Esophagus (tissue), 2 donors: Measurements from ENCODE around the gene TYROBP. TPM values are rescaled to one million over a fixed set of nuclear protein-coding genes. Genes with fewer than 3 reads are reported as not detected.
"Not testable (repeated sequence)": the region's sequence is repeated elsewhere in the genome, so short reads cannot be mapped to it uniquely, and the experiment has no call there.

Source experiments
- H3K27ac ChIP-seq, 2 donors: one replicate each; pipeline ENCODE4 v1.5.1; 2013; ENCODE audit warnings: low read depth in 2 of 2, mild to moderate bottlenecking in 2 of 2, inconsistent platforms in 1 of 2, low read length in 1 of 2, moderate library complexity in 1 of 2
- H3K27me3 ChIP-seq, 2 donors: one replicate each; pipeline ENCODE4 v1.6.1; 2013; ENCODE audit warnings: low read length in 2 of 2, control low read depth in 1 of 2, mild to moderate bottlenecking in 1 of 2; ENCODE audit not compliant: insufficient read depth in 2 of 2, control insufficient read depth in 1 of 2
- H3K36me3 ChIP-seq, 2 donors: one replicate each; pipeline ENCODE4 v1.6.1; 2013; ENCODE audit warnings: low read length in 1 of 2; ENCODE audit not compliant: control insufficient read depth in 2 of 2, insufficient read depth in 2 of 2
- H3K4me1 ChIP-seq, 2 donors: one replicate each; pipeline ENCODE4 v1.6.1; 2013; ENCODE audit warnings: low read length in 1 of 2; ENCODE audit not compliant: control insufficient read depth in 2 of 2, insufficient read depth in 2 of 2
- H3K4me3 ChIP-seq, 2 donors: one replicate each; pipeline ENCODE4 v1.5.1; 2013; ENCODE audit warnings: low read length in 2 of 2, mild to moderate bottlenecking in 2 of 2, low read depth in 1 of 2, moderate library complexity in 1 of 2
- H3K9me3 ChIP-seq, 2 donors: one replicate each; pipeline ENCODE4 v1.6.1; 2013; ENCODE audit warnings: mild to moderate bottlenecking in 2 of 2, low read depth in 1 of 2, low read length in 1 of 2, moderate library complexity in 1 of 2; ENCODE audit not compliant: control insufficient read depth in 2 of 2, insufficient read depth in 1 of 2
- WGBS, 2 donors: extraction: QIAGEN DNeasy Blood & Tissue Kit; methylation state at CpG; one replicate each; pipeline ENCODE4 v1.1.7; 2013; 5-methylcytosine and 5-hydroxymethylcytosine counted together
- polyA plus RNA-seq, 2 donors: library from polyadenylated mRNA; stranded (reverse); fragments of 200-250 nt; gene quantifications; one replicate each; pipeline ENCODE4 v1.2.3, GENCODE V29; 2013
- donor health status: healthy with polysubstance abuse.
- donor health status: Bipolar disorder and iron deficiency.

Gene TYROBP
- polyA plus RNA-seq, 2 donors, result 16.7 to 26.8 TPM

DNA sequence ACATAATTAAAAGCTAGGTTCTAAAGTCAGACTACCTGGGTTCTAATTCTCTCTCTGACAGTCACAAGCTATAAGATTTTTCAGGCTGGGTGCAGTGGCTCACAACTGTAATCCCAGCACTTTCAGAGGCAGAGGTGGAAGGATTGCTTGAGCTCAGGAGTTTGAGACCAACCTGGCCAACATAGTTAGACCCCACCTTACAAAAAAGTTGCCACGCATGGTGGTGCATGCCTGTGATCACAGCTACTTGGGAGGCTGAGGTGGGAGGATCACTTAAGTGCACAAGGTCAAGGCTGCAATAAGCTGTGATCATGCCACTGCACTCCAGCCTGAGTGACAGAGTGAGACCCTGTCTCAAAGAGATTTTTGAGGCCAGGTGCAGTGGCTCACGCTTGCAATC, 13.8 kb downstream of the TYROBP start:
- WGBS, 2 donors, result 92 to 96% methylated on average over 2 of the region's 2 CpGs
- peaks cover 11 to 26% of the 10 kb centered on the region in 2 donors for H3K36me3 ChIP-seq
- H3K27me3 ChIP-seq, result no peaks in the 10 kb centered on the region
- H3K9me3 ChIP-seq, result no peaks in the 10 kb centered on the region
- no peak overlapping the region for H3K4me3 ChIP-seq
- H3K27ac ChIP-seq, result no peak overlapping the region
- H3K4me1 ChIP-seq, result peaks cover 0 to 4% of the 10 kb centered on the region in 2 donors

DNA sequence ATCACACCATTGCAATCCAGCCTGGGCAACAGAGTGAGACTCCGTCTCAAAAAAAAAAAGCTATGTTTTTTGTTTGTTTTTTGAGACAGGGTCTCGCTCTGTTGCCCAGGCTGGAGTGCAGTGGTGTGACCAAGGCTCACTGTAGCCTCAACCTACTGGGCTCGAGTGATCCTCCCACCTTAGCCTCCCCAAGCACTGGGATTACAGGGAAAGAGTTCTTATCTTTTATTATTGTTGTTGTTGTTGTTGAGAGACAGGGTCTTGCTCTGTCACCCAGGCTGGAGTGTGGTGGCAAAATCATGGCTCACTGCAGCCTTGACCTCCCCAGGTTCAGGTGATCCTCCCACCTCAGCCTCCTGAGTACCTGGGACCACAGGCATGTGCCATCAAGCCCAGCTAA, 16.3 kb downstream of the TYROBP start:
- not testable (repeated sequence) for H3K4me3 ChIP-seq, H3K27ac ChIP-seq, H3K4me1 ChIP-seq, H3K9me3 ChIP-seq, H3K27me3 ChIP-seq
- peaks cover 18 to 39% of the 10 kb centered on the region in 2 donors for H3K36me3 ChIP-seq
- WGBS, 2 donors, result 95 to 96% methylated on average over 3 of the region's 3 CpGs

DNA sequence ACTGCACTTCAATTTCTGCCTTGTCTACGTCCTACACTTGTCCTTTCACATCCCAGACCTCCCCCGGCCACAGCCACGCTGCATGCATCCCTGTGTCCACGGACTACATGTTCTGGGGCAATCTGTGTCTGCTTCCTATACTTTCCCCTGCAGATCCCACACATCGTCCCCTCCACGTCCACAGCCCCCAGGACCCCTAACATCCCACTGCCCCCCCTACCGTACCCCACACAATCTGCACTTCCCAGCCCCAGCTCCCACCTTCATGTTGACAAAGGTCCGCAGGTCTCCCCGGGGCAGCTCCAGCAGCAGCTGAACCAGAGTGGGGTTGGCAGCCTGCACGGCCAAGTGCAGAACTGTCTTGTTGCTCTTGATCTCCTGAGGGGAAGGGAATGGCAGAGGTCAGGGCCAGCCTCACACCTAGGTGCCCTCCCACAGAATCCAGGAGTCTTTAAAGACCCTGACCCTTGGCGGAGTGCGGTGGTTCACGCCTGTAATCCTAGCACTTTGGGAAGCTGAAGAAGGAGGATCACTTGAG, 17.9 kb downstream of the TYROBP start:
- Histone ChIP-seq H3K27me3 (no peaks in the 10 kb centered on the region), H3K4me3 (no peak overlapping the region), H3K36me3 (peaks cover 18 to 28% of the 10 kb centered on the region in 2 donors), H3K27ac (no peak overlapping the region), H3K4me1 (no peaks in the 10 kb centered on the region), H3K9me3 (no peaks in the 10 kb centered on the region)
- 93 to 96% methylated on average over 13 of the region's 13 CpGs for WGBS, 2 donors

DNA sequence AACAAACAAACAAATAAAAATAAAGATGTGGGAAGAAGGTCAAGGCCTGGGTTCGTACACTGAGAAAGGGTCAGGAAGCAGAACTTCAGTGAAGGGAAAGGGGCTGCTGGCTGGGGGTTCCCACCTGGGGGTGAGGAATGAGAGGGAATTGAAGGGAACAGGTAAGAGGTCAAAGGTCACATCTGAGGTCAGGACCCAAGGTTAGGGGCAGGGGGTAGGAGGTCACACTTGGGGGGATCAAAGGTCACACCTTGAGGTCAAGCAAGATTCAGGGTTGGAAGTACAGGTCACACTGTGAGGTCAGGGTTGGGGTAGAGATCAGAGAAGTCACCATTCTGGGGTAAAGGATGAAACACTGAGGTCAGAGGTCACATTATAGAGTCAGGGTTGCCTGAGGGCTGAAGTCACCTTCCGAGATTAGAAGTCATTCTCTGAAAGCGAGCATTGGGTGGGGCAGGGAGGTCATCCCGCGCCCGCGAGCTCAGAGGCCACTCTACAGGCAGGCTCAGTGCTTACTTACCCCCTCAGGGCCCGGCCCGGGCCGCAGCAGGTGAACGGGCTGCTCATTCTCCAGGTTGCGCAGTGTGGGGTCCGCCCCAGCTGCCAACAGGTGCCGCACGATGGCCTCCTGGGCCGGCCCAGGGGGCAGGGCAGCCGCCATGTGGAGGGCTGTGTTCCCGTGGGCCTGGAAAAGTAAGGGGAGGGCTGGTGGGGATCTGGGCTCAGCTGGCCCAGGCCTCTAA, 18.6 kb downstream of the TYROBP start:
- Histone ChIP-seq H3K4me3 (no peak overlapping the region), H3K27me3 (no peaks in the 10 kb centered on the region), H3K36me3 (peaks cover 18 to 28% of the 10 kb centered on the region in 2 donors), H3K9me3 (no peaks in the 10 kb centered on the region), H3K4me1 (no peaks in the 10 kb centered on the region), H3K27ac (no peak overlapping the region)
- WGBS, 2 donors, result 92 to 94% methylated on average over 18 of the region's 18 CpGs

DNA sequence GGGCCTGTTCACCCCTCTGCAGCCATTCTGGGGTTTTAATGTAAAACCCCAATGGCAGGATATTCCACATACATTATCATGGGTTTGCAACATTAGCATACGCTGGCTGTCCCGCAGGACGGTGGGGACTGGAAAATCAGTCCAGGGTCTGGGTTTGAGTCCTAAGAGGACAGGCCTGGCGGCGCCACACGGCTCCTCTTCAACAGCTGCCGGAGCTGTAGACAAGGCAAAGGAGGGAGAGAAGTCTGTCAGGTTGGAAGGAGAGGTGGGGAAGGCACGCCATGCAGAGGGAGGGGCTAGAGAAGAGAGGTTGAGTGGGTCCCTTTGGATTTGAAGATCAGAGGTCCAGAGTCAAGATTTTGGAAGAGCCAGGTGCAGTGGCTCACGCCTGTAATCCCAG, 19.7 kb downstream of the TYROBP start:
- no peaks in the 10 kb centered on the region for H3K27me3 ChIP-seq
- H3K9me3 ChIP-seq, result no peaks in the 10 kb centered on the region
- H3K36me3 ChIP-seq, result peaks cover 18 to 28% of the 10 kb centered on the region in 2 donors
- WGBS, 2 donors, result 94% methylated on average over 9 of the region's 9 CpGs
- H3K4me1 ChIP-seq, result no peaks in the 10 kb centered on the region
- no peak overlapping the region for H3K4me3 ChIP-seq
- no peak overlapping the region for H3K27ac ChIP-seq

DNA sequence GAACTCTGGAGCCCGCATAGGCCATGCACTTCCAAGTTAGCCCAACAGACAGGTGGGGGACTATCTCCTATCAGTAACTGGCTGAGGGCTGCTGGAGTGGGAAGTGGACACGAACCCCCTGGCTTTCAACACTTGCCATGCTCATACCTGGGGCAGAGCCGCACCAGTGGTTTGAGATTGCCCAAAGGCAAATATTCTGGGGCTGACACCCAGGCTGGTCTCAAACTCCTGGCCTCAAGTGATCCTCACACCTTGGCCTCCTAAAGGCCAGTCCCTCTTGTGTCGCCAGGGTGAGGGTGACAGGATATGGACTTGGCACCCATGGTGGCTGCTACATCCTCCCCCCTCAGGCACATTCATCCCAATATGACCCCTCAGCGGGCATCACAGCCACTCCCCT, 20.9 kb downstream of the TYROBP start:
- Histone ChIP-seq H3K4me1 (no peaks in the 10 kb centered on the region), H3K9me3 (no peaks in the 10 kb centered on the region), H3K36me3 (peaks cover 18 to 28% of the 10 kb centered on the region in 2 donors), H3K27me3 (no peaks in the 10 kb centered on the region), H3K4me3 (no peak overlapping the region), H3K27ac (no peak overlapping the region)
- 93 to 96% methylated on average over 5 of the region's 5 CpGs for WGBS, 2 donors

DNA sequence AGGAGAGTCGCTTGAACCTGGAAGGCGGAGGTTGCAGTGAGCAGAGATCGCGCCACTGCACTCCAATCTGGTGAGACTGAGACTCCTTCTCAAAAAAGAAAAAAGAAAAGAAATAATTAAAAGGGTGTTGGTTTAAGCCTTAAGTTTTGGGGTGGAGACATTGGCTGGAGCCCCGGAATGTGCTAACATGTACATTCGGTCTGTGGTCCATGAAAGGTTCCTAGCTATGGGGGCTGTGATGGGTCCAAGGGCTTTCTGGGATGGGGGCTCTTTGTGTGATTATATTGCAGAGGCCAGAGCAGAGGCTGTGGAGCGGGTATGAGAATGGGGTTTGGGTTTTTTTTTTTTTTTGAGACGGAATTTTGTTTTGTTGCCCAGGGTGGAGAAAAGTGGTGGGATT, 22.2 kb downstream of the TYROBP start:
- WGBS, 2 donors, result 92 to 93% methylated on average over 7 to 8 of the region's 8 CpGs
- H3K36me3 ChIP-seq, result peaks cover 18 to 27% of the 10 kb centered on the region in 2 donors
- no peak overlapping the region for H3K27ac ChIP-seq
- no peaks in the 10 kb centered on the region for H3K4me1 ChIP-seq
- H3K9me3 ChIP-seq, result no peaks in the 10 kb centered on the region
- H3K4me3 ChIP-seq, result no peak overlapping the region
- H3K27me3 ChIP-seq, result no peaks in the 10 kb centered on the region

DNA sequence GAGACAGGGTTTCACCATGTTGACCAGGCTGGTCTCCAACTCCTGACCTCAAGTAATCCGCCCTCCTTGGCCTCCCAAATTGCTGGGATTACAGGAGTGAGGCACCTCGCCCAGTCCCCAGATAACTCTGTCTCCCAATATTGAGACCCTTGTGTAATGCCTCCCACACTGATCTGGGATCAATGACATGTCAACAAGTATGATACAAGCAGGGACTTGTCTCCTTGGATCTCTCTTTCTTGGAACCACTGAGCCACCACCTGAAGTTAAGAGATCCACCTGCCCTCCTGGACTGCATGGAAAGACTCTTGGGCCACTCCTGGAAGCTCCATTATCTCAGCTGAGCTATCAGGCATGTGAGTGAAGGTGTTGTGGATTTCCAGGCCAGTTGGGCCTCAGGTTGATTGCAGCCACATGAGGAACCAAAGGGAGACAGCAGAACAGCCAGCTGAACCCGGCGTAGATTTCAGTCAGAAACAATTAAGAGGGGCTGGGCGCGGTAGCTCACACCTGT, 22.8 kb downstream of the TYROBP start:
- no peaks in the 10 kb centered on the region for H3K27me3 ChIP-seq
- no peak overlapping the region for H3K27ac ChIP-seq
- no peaks in the 10 kb centered on the region for H3K9me3 ChIP-seq
- 89 to 91% methylated on average over 6 of the region's 6 CpGs for WGBS, 2 donors
- no peaks in the 10 kb centered on the region for H3K4me1 ChIP-seq
- no peak overlapping the region for H3K4me3 ChIP-seq
- H3K36me3 ChIP-seq, result peaks cover 17 to 26% of the 10 kb centered on the region in 2 donors

DNA sequence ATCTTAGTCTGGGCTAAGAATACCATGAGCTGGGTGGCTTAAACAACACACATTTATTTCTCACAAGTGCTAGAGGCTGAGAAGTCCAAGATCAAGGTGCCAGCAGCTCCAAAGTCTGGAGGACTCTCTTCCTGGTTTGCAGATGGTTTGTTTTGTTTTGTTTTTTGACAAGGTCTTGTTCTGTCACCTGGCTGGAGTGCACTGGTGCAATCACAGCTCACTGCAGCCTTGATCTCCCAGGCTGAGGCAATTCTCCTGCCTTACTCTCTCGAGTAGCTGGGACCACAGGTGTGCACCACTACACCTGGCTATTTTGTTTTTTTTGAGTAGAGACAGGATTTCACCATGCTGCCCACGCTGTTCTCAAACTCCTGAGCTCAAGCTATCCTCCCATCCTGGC, 24.2 kb downstream of the TYROBP start:
- Histone ChIP-seq H3K4me1 (no peaks in the 10 kb centered on the region), H3K4me3 (no peak overlapping the region), H3K9me3 (no peaks in the 10 kb centered on the region), H3K27ac (no peak overlapping the region), H3K27me3 (no peaks in the 10 kb centered on the region), H3K36me3 (peaks cover 6 to 16% of the 10 kb centered on the region in 2 donors)
- 47 to 59% methylated on average over 2 of the region's 2 CpGs for WGBS, 2 donors
